ENCODE results near the gene OR2S2.

- TF ChIP-seq POLR2A (IDR thresholded peaks at IDR 0.05), result no peak
- TF ChIP-seq, protein P1, sequence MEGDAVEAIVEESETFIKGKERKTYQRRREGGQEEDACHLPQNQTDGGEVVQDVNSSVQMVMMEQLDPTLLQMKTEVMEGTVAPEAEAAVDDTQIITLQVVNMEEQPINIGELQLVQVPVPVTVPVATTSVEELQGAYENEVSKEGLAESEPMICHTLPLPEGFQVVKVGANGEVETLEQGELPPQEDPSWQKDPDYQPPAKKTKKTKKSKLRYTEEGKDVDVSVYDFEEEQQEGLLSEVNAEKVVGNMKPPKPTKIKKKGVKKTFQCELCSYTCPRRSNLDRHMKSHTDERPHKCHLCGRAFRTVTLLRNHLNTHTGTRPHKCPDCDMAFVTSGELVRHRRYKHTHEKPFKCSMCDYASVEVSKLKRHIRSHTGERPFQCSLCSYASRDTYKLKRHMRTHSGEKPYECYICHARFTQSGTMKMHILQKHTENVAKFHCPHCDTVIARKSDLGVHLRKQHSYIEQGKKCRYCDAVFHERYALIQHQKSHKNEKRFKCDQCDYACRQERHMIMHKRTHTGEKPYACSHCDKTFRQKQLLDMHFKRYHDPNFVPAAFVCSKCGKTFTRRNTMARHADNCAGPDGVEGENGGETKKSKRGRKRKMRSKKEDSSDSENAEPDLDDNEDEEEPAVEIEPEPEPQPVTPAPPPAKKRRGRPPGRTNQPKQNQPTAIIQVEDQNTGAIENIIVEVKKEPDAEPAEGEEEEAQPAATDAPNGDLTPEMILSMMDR (IDR thresholded peaks at IDR 0.05), result no peak
These were observed 24.3 kb downstream of the OR2S2 start for GRCh38 chr9:35933550-35934067.
